Hair follicular keratinocyte (primary cell): ENCODE data around the gene SLC38A10. TPM values are rescaled to one million over a fixed set of nuclear protein-coding genes. Genes with fewer than 3 reads are reported as not detected.

Experiments
- total RNA-seq: library from RNA; depleted of rRNA; stranded (reverse); fragments of >200 nt; gene quantifications from 2 replicates; pipeline ENCODE4 v1.2.3, GENCODE V29; 2015

Gene SLC38A10
- 41.1 and 50.4 TPM in 2 replicates for total RNA-seq

GRCh38 chr17:81295031-81295675 is at the start of gene SLC38A10:
Gene SLC38A10 (minus strand): TSS chr17:81295307. CDS start chr17:81294921, 386 bp downstream.

GRCh38 chr17:81238815-81239713 is 56.0 kb downstream of the SLC38A10 start, which contains the start of the genes NDUFAF8 and TEPSIN:
Gene NDUFAF8 (plus strand): TSS chr17:81239318. CDS start chr17:81239364, 46 bp downstream.
Gene TEPSIN (minus strand): TSS chr17:81239055. CDS start chr17:81239033, 22 bp downstream.

GRCh38 chr17:81222906-81223761 is 72.0 kb downstream of the SLC38A10 start, which contains the start of gene CEP131:
Gene CEP131 (minus strand): TSS chr17:81222965. CDS start chr17:81220056, 2,909 bp downstream.

Other genes with a start within 250 kb of the SLC38A10 start
- not detected in 2 replicates for gene PVALEF, start 129.8 kb downstream of the SLC38A10 start, total RNA-seq
- gene AATK, start 129.1 kb downstream of the SLC38A10 start, total RNA-seq: 0.27 and 0.62 TPM in 2 replicates
- gene CEP131, start 72.3 kb downstream of the SLC38A10 start, total RNA-seq: 8.4 and 11.5 TPM in 2 replicates
- 17.8 and 20.0 TPM in 2 replicates for gene TEPSIN, start 56.3 kb downstream of the SLC38A10 start, total RNA-seq
- 70.2 and 115 TPM in 2 replicates for gene NDUFAF8, start 56.0 kb downstream of the SLC38A10 start, total RNA-seq
- gene BAHCC1, start 100.2 kb upstream of the SLC38A10 start, total RNA-seq: 1.8 and 4.0 TPM in 2 replicates
- gene ACTG1, start 217.5 kb upstream of the SLC38A10 start, total RNA-seq: 5,856 and 6,691 TPM in 2 replicates
- not detected in 2 replicates for gene FSCN2, start 233.1 kb upstream of the SLC38A10 start, total RNA-seq